C4-2B (cell line): ENCODE measurements around the gene PTPN2.

Experiments used
- CTCF ChIP-seq: fragments of 450-650 bp; conservative IDR thresholded peaks from 2 replicates; pipeline ENCODE4 v1.5.1; 2017; ENCODE audit warnings: mild to moderate bottlenecking
- ZFX ChIP-seq: fragments of 450-650 bp; IDR thresholded peaks from 2 replicates; pipeline ENCODE4 v1.6.1; 2017

DNA sequence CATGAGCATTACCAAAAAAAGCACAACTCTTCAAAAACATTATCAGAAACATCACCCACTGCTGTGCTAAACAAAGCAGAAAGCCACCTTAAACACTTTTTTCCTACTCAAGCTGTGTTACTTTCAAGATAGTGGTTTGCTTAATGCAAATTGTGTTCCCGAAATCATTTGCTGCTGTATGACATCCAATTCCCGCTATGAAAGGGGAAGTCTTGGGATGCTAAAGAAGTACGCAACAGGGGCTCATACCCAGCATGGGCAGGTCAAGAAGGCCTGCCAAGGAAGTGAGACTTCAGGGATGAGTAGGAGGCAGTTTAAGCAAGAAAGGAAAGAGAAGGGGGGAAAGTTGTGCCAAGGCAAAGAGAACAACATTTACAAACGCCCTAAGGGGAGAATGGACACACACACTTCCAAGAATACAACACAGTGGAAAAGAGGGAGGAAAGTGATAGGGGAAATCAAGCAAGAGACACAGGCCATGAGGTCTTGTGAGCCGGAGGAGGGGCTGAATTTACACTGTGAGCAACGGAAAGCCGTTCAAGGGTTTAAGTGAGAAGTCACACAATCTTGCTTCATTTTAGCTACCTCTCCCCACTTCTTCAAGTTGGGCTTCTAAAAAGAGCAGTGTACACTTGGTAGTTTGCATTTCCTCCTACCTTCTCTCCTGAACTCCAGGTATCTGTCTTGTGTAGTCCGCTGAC is 4.0 kb downstream of the PTPN2 start:
- TF ChIP-seq CTCF (no peak), ZFX (no peak)
